A673 (cell line): Measurements from ENCODE around the gene HNRNPF.

ENCODE experiments used
- EZH2 ChIP-seq: fragments of 200-600 bp; sonication (generic); IDR thresholded peaks from 2 replicates; pipeline ENCODE4 v1.6.1; 2017; ENCODE audit warnings: borderline replicate concordance, low read depth, mild to moderate bottlenecking, mixed read lengths, antibody characterized with exemption, low read length; ENCODE audit not compliant: poor library complexity, severe bottlenecking
- TF ChIP-seq, protein P1 (sequence below): fragments of 300-800, 200-600 bp; sonication (generic); conservative IDR thresholded peaks from 2 replicates; pipeline ENCODE4 v1.5.1; 2017; ENCODE audit warnings: low read depth, mild to moderate bottlenecking, antibody characterized with exemption, low read length, moderate library complexity, mixed read lengths

GRCh38 chr10:43421519-43421918, 12.5 kb upstream of the HNRNPF start:
- TF ChIP-seq, protein P1, sequence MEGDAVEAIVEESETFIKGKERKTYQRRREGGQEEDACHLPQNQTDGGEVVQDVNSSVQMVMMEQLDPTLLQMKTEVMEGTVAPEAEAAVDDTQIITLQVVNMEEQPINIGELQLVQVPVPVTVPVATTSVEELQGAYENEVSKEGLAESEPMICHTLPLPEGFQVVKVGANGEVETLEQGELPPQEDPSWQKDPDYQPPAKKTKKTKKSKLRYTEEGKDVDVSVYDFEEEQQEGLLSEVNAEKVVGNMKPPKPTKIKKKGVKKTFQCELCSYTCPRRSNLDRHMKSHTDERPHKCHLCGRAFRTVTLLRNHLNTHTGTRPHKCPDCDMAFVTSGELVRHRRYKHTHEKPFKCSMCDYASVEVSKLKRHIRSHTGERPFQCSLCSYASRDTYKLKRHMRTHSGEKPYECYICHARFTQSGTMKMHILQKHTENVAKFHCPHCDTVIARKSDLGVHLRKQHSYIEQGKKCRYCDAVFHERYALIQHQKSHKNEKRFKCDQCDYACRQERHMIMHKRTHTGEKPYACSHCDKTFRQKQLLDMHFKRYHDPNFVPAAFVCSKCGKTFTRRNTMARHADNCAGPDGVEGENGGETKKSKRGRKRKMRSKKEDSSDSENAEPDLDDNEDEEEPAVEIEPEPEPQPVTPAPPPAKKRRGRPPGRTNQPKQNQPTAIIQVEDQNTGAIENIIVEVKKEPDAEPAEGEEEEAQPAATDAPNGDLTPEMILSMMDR, result no peak
- no peak for TF ChIP-seq EZH2
